Activated B cell treated with CpG ODN at 0.5 μM for 24 hours (primary cell): ENCODE data around the gene FUT8. TPM values are rescaled to one million over a fixed set of nuclear protein-coding genes. Genes with fewer than 3 reads are reported as not detected.

Experiments
- ATAC-seq: fragments of 200-7000 bp; cut with Tn5 transposase; one replicate; pipeline ENCODE4 v1.10.0; 2021; ENCODE audit warnings: low read depth, mild to moderate bottlenecking, moderate library complexity
- CTCF ChIA-PET: fragments of 350-600 bp; sonication (Branson Sonifier 250); formaldehyde crosslinking; loops from one replicate; lab custom pipeline; 2021; ENCODE audit warnings: antibody characterized with exemption; lab: Charles Lee
- POLR2A ChIA-PET: fragments of 350-600 bp; sonication (Branson Sonifier 250); formaldehyde crosslinking; loops from one replicate; lab custom pipeline; 2021; ENCODE audit warnings: antibody characterized with exemption; lab: Charles Lee
- DNase-seq: peaks from one replicate; pipeline ENCODE4 v3.0.0; 2022
- H3K27ac Mint-ChIP-seq: one replicate; pipeline ENCODE4 v1.8.0; 2020; ENCODE audit warnings: mixed read lengths
- H3K27me3 Mint-ChIP-seq: one replicate; pipeline ENCODE4 v1.8.0; 2021; ENCODE audit warnings: mixed read lengths
- H3K36me3 Mint-ChIP-seq: one replicate; pipeline ENCODE4 v1.8.0; 2021; ENCODE audit warnings: low read depth, mixed read lengths
- H3K4me1 Mint-ChIP-seq: one replicate; pipeline ENCODE4 v1.8.0; 2021; ENCODE audit warnings: mixed read lengths
- H3K4me3 Mint-ChIP-seq: one replicate; pipeline ENCODE4 v1.8.0; 2020; ENCODE audit warnings: mild to moderate bottlenecking, mixed read lengths
- H3K9me3 Mint-ChIP-seq: one replicate; pipeline ENCODE4 v1.8.0; 2020; ENCODE audit warnings: mixed read lengths
- intact Hi-C: fragments of 100-400 bp; cut with micrococcal nuclease; formaldehyde crosslinking; loops from one replicate; pipeline ENCODE4 v1.15.1; 2024
- total RNA-seq: library from RNA; stranded (reverse); gene quantifications from 2 replicates; pipeline ENCODE4 v1.2.3, GENCODE V29; 2022
- TF ChIP-seq, protein P1 (sequence below): fragments of 200-600 bp; IDR thresholded peaks from one replicate; pipeline ENCODE4 v1.8.0; 2022; ENCODE audit warnings: antibody characterized with exemption, mild to moderate bottlenecking

FUT8 gene
- total RNA-seq, 1 donor from 2014 or later: 123 TPM

DNA sequence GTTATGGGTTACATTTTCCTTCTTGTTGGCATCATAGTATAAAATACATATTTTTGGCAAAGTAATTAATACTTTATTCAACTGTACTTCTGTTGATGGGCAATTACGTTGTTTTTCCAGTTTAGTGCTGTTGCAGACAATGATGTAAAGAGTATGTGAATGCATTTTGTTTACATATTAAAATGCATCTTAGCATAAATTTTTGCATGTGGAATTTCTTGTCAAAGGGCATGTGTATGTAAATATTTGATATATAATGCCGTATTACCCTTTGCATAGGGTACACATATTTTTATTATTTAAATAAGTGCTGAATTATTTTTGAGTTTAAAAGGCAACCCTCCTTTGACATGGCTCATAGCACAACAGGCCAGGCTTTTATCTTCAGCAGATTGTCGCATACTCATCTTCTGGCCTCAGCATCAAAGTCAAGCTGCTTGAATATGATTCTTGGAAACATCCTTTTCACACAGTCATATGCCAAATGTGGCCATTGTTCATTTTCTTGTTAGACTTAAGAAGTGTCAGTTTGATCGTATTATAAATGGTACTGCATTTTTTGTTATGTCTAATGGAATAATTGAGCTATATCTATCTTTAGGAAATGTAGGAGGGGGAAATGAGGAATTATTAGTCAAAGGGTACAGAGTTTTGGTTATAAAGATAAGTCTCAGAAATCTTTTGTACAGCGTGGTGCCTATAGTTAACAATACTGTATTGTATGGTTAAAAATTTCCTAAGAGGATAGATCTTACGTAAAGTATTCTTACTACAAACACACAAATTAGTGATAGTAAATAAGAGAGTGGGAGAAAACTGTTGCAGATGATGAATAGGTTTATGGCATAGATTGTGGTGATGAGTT is 138.5 kb downstream of the FUT8 start:
- Mint-ChIP-seq H3K36me3 (peaks cover 1% of the 10 kb centered on the region), H3K4me1 (peaks cover 32% of the 10 kb centered on the region), H3K9me3 (no peaks in the 10 kb centered on the region), H3K27ac (no peak overlapping the region), H3K27me3 (no peaks in the 10 kb centered on the region), H3K4me3 (no peak overlapping the region)
- TF ChIP-seq, protein P1, sequence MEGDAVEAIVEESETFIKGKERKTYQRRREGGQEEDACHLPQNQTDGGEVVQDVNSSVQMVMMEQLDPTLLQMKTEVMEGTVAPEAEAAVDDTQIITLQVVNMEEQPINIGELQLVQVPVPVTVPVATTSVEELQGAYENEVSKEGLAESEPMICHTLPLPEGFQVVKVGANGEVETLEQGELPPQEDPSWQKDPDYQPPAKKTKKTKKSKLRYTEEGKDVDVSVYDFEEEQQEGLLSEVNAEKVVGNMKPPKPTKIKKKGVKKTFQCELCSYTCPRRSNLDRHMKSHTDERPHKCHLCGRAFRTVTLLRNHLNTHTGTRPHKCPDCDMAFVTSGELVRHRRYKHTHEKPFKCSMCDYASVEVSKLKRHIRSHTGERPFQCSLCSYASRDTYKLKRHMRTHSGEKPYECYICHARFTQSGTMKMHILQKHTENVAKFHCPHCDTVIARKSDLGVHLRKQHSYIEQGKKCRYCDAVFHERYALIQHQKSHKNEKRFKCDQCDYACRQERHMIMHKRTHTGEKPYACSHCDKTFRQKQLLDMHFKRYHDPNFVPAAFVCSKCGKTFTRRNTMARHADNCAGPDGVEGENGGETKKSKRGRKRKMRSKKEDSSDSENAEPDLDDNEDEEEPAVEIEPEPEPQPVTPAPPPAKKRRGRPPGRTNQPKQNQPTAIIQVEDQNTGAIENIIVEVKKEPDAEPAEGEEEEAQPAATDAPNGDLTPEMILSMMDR: no peak
- ChIA-PET CTCF (no interaction called here), POLR2A (interaction anchor here (0.6 kb wide), 1 partner anchor 233 kb away, joined by 6 read pairs; no protein-coding TSS in a partner anchor)
- intact Hi-C loops: no loop called here
- DNase-seq (no peak), ATAC-seq (no peak)

DNA sequence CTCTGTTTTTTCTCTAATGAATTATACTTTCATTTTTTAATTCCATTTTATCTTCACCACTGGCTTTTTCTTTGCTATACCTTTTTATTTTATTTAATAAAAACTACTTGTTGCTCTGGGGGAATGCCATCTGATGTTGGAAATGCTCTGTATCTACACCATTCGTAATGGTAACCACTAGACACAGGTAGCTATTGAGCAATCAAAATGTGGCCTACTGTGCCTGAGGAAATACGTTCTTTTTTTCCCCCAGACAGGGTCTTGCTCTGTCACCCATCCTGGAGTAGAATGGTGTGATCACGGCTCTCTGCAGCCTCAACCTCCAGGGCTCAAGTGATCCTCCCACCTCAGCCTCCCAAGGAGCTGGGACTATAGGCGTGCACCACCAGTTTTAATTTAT is 140.2 kb downstream of the FUT8 start:
- no peaks in the 10 kb centered on the region for H3K27me3 Mint-ChIP-seq
- ATAC-seq (no peak), DNase-seq (no peak)
- H3K4me1 Mint-ChIP-seq: peaks cover 30% of the 10 kb centered on the region
- H3K27ac Mint-ChIP-seq: no peak overlapping the region
- TF ChIP-seq, protein P1: no peak
- intact Hi-C loops: no loop called here
- CTCF ChIA-PET: no interaction called here
- POLR2A ChIA-PET: no interaction called here
- H3K36me3 Mint-ChIP-seq: no peaks in the 10 kb centered on the region
- no peak overlapping the region for H3K4me3 Mint-ChIP-seq
- no peaks in the 10 kb centered on the region for H3K9me3 Mint-ChIP-seq

DNA sequence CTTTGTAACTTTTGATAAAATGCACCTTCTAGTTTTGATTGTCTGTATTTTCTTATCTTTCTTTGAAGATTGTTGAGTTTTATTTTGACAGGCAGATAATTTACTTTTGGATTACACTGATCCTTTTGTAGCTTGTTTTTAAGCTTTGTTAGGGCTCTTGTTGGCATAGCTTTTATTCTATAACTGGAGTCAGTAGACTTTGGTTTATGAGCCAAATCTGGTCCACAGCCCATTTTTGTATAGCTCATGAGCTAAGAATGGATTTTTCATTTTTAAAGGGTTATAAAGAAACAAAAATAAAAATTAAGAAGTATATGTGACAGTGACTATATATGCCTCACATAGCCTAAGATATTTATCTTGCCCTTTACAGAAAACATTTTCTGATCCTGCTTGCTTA is 142.3 kb downstream of the FUT8 start:
- CTCF ChIA-PET: no interaction called here
- no peak for ATAC-seq

DNA sequence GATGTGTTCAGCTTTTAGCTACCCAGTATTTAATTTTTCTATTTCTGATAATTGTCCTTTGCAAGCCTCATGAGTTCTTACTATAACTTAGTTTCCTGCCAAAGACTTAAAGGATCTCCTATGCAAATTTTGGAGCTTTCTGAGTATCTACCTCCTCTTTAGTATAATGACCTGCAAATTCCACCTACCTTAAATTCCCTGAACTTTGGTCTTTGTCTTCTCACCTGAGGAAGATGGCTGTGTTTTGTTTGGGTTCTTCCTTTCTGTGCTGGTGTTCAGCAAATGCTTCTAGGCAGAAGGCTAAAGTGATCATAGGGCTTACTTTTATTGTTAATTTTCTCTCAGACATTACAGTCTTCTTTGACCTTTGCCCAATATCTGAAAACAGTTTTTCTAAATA is 142.8 kb downstream of the FUT8 start:
- ChIA-PET POLR2A (interaction anchor here (0.7 kb wide), 1 partner anchor 36 kb away, joined by 4 read pairs; no protein-coding TSS in a partner anchor), CTCF (no interaction called here)
- Mint-ChIP-seq H3K4me3 (no peak overlapping the region), H3K36me3 (no peaks in the 10 kb centered on the region), H3K27me3 (no peaks in the 10 kb centered on the region), H3K9me3 (no peaks in the 10 kb centered on the region), H3K4me1 (peaks cover 20% of the 10 kb centered on the region), H3K27ac (no peak overlapping the region)
- no peak for ATAC-seq
- TF ChIP-seq, protein P1: no peak
- intact Hi-C loops: no loop called here
- DNase-seq: no peak

More for the DNA sequence above, 142.3 kb downstream of the FUT8 start:
- intact Hi-C loops: no loop called here
- TF ChIP-seq, protein P1: no peak
- Mint-ChIP-seq H3K9me3 (no peaks in the 10 kb centered on the region), H3K4me1 (peaks cover 21% of the 10 kb centered on the region), H3K27ac (no peak overlapping the region), H3K36me3 (no peaks in the 10 kb centered on the region), H3K4me3 (no peak overlapping the region), H3K27me3 (no peaks in the 10 kb centered on the region)
- POLR2A ChIA-PET: interaction anchor here (0.7 kb wide), 1 partner anchor 37 kb away, joined by 4 read pairs; no protein-coding TSS in a partner anchor
- DNase-seq: no peak

DNA sequence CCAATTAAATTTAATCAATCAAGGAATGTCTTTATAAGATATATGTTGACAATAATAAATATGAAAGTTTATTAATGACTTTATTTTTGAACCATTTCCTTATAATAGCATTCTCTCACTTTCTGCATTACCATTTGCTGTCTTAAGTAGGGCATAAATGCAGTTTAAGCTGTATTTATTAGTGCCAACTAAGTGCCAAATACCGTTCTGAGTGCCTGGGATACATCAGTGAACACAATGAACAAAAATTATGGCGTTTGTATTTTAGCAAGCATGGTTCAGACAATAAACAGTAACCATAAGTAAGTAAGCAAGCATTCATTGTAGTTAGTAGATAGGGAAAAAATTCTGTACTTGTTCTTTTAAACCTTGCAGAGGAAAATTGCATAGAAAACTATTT is 145.8 kb downstream of the FUT8 start:
- no peaks in the 10 kb centered on the region for H3K27me3 Mint-ChIP-seq
- no peak overlapping the region for H3K4me3 Mint-ChIP-seq
- no peaks in the 10 kb centered on the region for H3K9me3 Mint-ChIP-seq
- H3K4me1 Mint-ChIP-seq: peaks cover 9% of the 10 kb centered on the region
- DNase-seq: no peak
- ATAC-seq: no peak
- intact Hi-C loops: no loop called here
- H3K36me3 Mint-ChIP-seq: peaks cover 21% of the 10 kb centered on the region
- ChIA-PET CTCF (no interaction called here), POLR2A (no interaction called here)
- TF ChIP-seq, protein P1: no peak
- H3K27ac Mint-ChIP-seq: no peak overlapping the region
